Fibroblast of skin of scalp (primary cell): ENCODE measurements around the gene DIABLO. TPM values are rescaled to one million over a fixed set of nuclear protein-coding genes. Genes with fewer than 3 reads are reported as not detected.
"Not testable (repeated sequence)": the region's sequence is repeated elsewhere in the genome, so short reads cannot be mapped to it uniquely, and the experiment has no call there.

Experiments used
- DNase-seq: peaks from one replicate; pipeline ENCODE4 v3.0.0-alpha.2; 2013
- polyA plus RNA-seq, 2 experiments: library from polyadenylated mRNA; unstranded; fragments of 120-200 nt; gene quantifications; one replicate each; pipeline ENCODE4 v1.2.1, GENCODE V29; 2013; ENCODE audit not compliant: insufficient read length in 2 of 2

DIABLO gene
- polyA plus RNA-seq (2013, experiment 1 of 2; ENCODE audit: insufficient read length), result 50.2 TPM
- polyA plus RNA-seq (2013, experiment 2 of 2; ENCODE audit: insufficient read length), result 48.0 TPM

- DNase-seq, result peak; percentile 100
These were observed at the start of gene DIABLO for GRCh38 chr12:122225683-122226365. TSS of gene DIABLO (minus strand) at chr12:122226052. CDS start at chr12:122226014, 38 bp downstream.

GRCh38 chr12:122275459-122275858 lies 49.6 kb upstream of the DIABLO start:
- DNase-seq, result no peak

GRCh38 chr12:122266230-122266901 lies 40.5 kb upstream of the DIABLO start, which contains the start of gene VPS33A:
TSS of gene VPS33A (minus strand) at chr12:122266494. CDS start at chr12:122266408, 86 bp downstream.
- peak; percentile 99 for DNase-seq

- DNase-seq, result no peak
These were observed 40.0 kb upstream of the DIABLO start for GRCh38 chr12:122265886-122266229.

GRCh38 chr12:122265476-122265875 lies 39.6 kb upstream of the DIABLO start:
- no peak for DNase-seq

- DNase-seq, result not testable (repeated sequence)
These were observed 34.9 kb upstream of the DIABLO start for GRCh38 chr12:122260735-122261134.

GRCh38 chr12:122258939-122259338 lies 33.1 kb upstream of the DIABLO start:
- DNase-seq, result not testable (repeated sequence)

GRCh38 chr12:122258462-122258861 lies 32.6 kb upstream of the DIABLO start:
- not testable (repeated sequence) for DNase-seq

- DNase-seq, result no peak
These were observed 24.7 kb upstream of the DIABLO start for GRCh38 chr12:122250536-122250935.

- no peak for DNase-seq
These were observed 24.2 kb upstream of the DIABLO start for GRCh38 chr12:122250047-122250446.

- no peak for DNase-seq
These were observed 19.7 kb upstream of the DIABLO start for GRCh38 chr12:122245553-122245952.

GRCh38 chr12:122244565-122245371 lies 18.9 kb upstream of the DIABLO start:
- no peak for DNase-seq

- no peak for DNase-seq
These were observed 18.1 kb upstream of the DIABLO start for GRCh38 chr12:122243965-122244364.

GRCh38 chr12:122238861-122239260 lies 13.0 kb upstream of the DIABLO start:
- no peak for DNase-seq

- no peak for DNase-seq
These were observed 9.9 kb upstream of the DIABLO start for GRCh38 chr12:122235741-122236140.

GRCh38 chr12:122232691-122233090 lies 6.8 kb upstream of the DIABLO start:
- no peak for DNase-seq

- no peak for DNase-seq
These were observed 4.9 kb upstream of the DIABLO start for GRCh38 chr12:122230798-122231197.

- DNase-seq, result no peak
These were observed 2.2 kb upstream of the DIABLO start for GRCh38 chr12:122228092-122228491.

GRCh38 chr12:122227341-122227740 lies 1.5 kb upstream of the DIABLO start:
- DNase-seq, result no peak

- no peak for DNase-seq
These were observed 694 bp upstream of the DIABLO start for GRCh38 chr12:122226366-122227125.

- no peak for DNase-seq
These were observed 9.4 kb downstream of the DIABLO start for GRCh38 chr12:122216445-122216844.

- DNase-seq, result no peak
These were observed 10.1 kb downstream of the DIABLO start for GRCh38 chr12:122215771-122216170.
